ENCODE data around the gene CBL. TPM values are rescaled to one million over a fixed set of nuclear protein-coding genes. Genes with fewer than 3 reads are reported as not detected.

Gene CBL
- total and polyA plus RNA-seq, 10 of the 15 experiments (the other 5 are each of a cell fraction or from before 2014, with no cell fraction given), result 3.9 to 27.1 (median 9.5) TPM

- no peak for ATAC-seq
- Histone ChIP-seq H3K79me2 (ENCODE audit: control insufficient read depth, insufficient read depth, low read length) (no peaks in the 10 kb centered on the region), H3K9ac (ENCODE audit: control insufficient read depth, insufficient read depth, low read length) (no peak overlapping the region), H3K27ac (ENCODE audit: control insufficient read depth, insufficient read depth) (no peak overlapping the region), H3K4me3 (no peak overlapping the region), H3K9me3 (replicated peaks; ENCODE audit: control insufficient read depth, insufficient read depth, low read length) (no peaks in the 10 kb centered on the region), H2AFZ (ENCODE audit: control insufficient read depth, low read depth, low read length) (no peak overlapping the region), H3K27me3 (replicated peaks in 1 of 2; ENCODE audit: control insufficient read depth in 2 of 2, insufficient read depth in 2 of 2, low read length in 1 of 2) (peaks cover 9 to 11% of the 10 kb centered on the region in 2 experiments), H4K20me1 (ENCODE audit: control insufficient read depth, insufficient read depth) (no peaks in the 10 kb centered on the region), H3K4me2 (ENCODE audit: control insufficient read depth, insufficient read depth) (no peak overlapping the region), H3K36me3 (ENCODE audit: control insufficient read depth in 2 of 2, insufficient read depth in 2 of 2, low read length in 1 of 2) (no peaks in the 10 kb centered on the region), H3K4me1 (ENCODE audit: control insufficient read depth, insufficient read depth, low read length) (no peaks in the 10 kb centered on the region)
- CTCF ChIA-PET, result interaction anchor here (1.6 to 2.4 kb wide), 2 partner anchors 14 to 15 kb away, joined by 3 to 8 read pairs; no protein-coding TSS in a partner anchor
- no TSS peak for BruUV-seq (replicated peaks)
- in situ Hi-C loops (cut with MboI), result no loop called here
- TF ChIP-seq TCF3 (IDR thresholded peaks at IDR 0.05; ENCODE audit: borderline replicate concordance, insufficient read depth, low read depth, low read length), result no peak
- TF ChIP-seq MAX (IDR thresholded peaks at IDR 0.05; ENCODE audit: low read depth, low read length), result no peak
- no peak for TF ChIP-seq E4F1 (IDR thresholded peaks at IDR 0.05; ENCODE audit: borderline replicate concordance, partially characterized antibody)
- no peak for TF ChIP-seq BRCA1 (IDR thresholded peaks at IDR 0.05; ENCODE audit: low read depth, low read length)
- TF ChIP-seq RBBP5 (conservative IDR thresholded peaks at IDR 0.05), result no peak
- intact Hi-C loops (cut with micrococcal nuclease; ENCODE audit: unreplicated experiment), result no loop called here
- 42% methylated on average over 10 of the region's 10 CpGs for WGBS (ENCODE audit: insufficient coverage, insufficient replicate concordance, low lambda C conversion rate, missing lambda C conversion rate)
- FAIRE-seq, result no peak
- RAD21 ChIA-PET (ENCODE audit: unreplicated experiment), result no interaction called here
- SMC1A ChIA-PET (ENCODE audit: uncharacterized antibody, unreplicated experiment), result interaction anchor here (0.6 kb wide), 1 partner anchor 22 kb away, joined by 3 read pairs; no protein-coding TSS in a partner anchor
- POLR2A ChIA-PET, result interaction anchor here (0.6 kb wide), 1 partner anchor 647 kb away, joined by 3 read pairs; no protein-coding TSS in a partner anchor
- no peak for DNase-seq (ENCODE audit: low read depth, low spot score)
Measured at GRCh38 chr11:119342362-119343130, 136.4 kb downstream of the CBL start.

All from GM12878 (cell line).